IMR-90 (cell line): ENCODE data around the gene HORMAD2. TPM values are rescaled to one million over a fixed set of nuclear protein-coding genes. Genes with fewer than 3 reads are reported as not detected.

Experiments
- ATAC-seq: fragments of 200-7000 bp; cut with Tn5 transposase; 2 replicates; pipeline ENCODE4 v1.9.1; 2020; ENCODE audit warnings: low read depth, mild to moderate bottlenecking, moderate library complexity
- BruUV-seq: library from RNA; stranded (reverse); fragments of 400-500 nt; replicated peaks from 2 replicates; lab custom pipeline; 2021; lab: Mats Ljungman, UMichigan
- CTCF ChIA-PET: fragments of 300-600 bp; formaldehyde crosslinking; extraction: SDS; loops from one replicate; lab custom pipeline; 2021; ENCODE audit warnings: antibody characterized with exemption; lab: Yijun Ruan, JAX
- POLR2A ChIA-PET: fragments of 300-600 bp; sonication (Branson Sonifier 250); formaldehyde crosslinking; loops from one replicate; lab custom pipeline; 2022; ENCODE audit warnings: antibody characterized with exemption; ENCODE audit not compliant: unreplicated experiment; lab: Charles Lee
- DNase-seq: peaks from one replicate; pipeline ENCODE4 v3.0.0; 2013
- H2AFZ ChIP-seq: replicated peaks from 2 replicates; pipeline ENCODE3; 2013; ENCODE audit warnings: low read length, mild to moderate bottlenecking; ENCODE audit not compliant: poor library complexity
- H2AK5ac ChIP-seq: 2 replicates; pipeline ENCODE4 v1.6.1; 2013; ENCODE audit warnings: low read depth, low read length, inconsistent platforms
- H2AK9ac ChIP-seq: replicated peaks from 2 replicates; pipeline ENCODE3; 2013; ENCODE audit warnings: mild to moderate bottlenecking, low read depth, low read length, moderate library complexity; ENCODE audit not compliant: poor library complexity
- H2BK120ac ChIP-seq: 2 replicates; pipeline ENCODE4 v1.6.1; 2013; ENCODE audit warnings: low read depth, low read length, inconsistent platforms
- H2BK15ac ChIP-seq: 3 replicates; pipeline ENCODE4 v1.6.1; 2013; ENCODE audit warnings: low read depth, low read length, inconsistent platforms
- H2BK20ac ChIP-seq: 2 replicates; pipeline ENCODE4 v1.6.1; 2013; ENCODE audit warnings: low read depth, mild to moderate bottlenecking, inconsistent platforms, low read length, moderate library complexity
- H2BK5ac ChIP-seq: 2 replicates; pipeline ENCODE4 v1.6.1; 2013; ENCODE audit warnings: mild to moderate bottlenecking, low read depth, low read length, inconsistent platforms; ENCODE audit not compliant: poor library complexity, severe bottlenecking
- H3K14ac ChIP-seq: replicated peaks from 2 replicates; pipeline ENCODE4 v1.6.1; 2013; ENCODE audit warnings: low read depth, low read length, inconsistent platforms
- H3K18ac ChIP-seq: 2 replicates; pipeline ENCODE4 v1.6.1; 2013; ENCODE audit warnings: low read depth, low read length, control low read depth
- H3K23ac ChIP-seq: 2 replicates; pipeline ENCODE4 v1.6.1; 2013; ENCODE audit warnings: low read depth, low read length, inconsistent platforms
- H3K27ac ChIP-seq: 2 replicates; pipeline ENCODE4 v1.5.1; 2013; ENCODE audit warnings: mild to moderate bottlenecking, control low read depth, low read length; ENCODE audit not compliant: insufficient read depth
- H3K27me3 ChIP-seq: 2 replicates; pipeline ENCODE4 v1.6.1; 2013; ENCODE audit warnings: low read length; ENCODE audit not compliant: control insufficient read depth, insufficient read depth
- H3K36me3 ChIP-seq: 2 replicates; pipeline ENCODE4 v1.6.1; 2013; ENCODE audit warnings: low read length, mixed read lengths; ENCODE audit not compliant: control insufficient read depth, insufficient read depth
- H3K4ac ChIP-seq: 2 replicates; pipeline ENCODE4 v1.6.1; 2013; ENCODE audit warnings: low read depth, low read length, inconsistent platforms
- H3K4me1 ChIP-seq: 2 replicates; pipeline ENCODE4 v1.6.1; 2013; ENCODE audit warnings: low read length, mixed read lengths; ENCODE audit not compliant: control insufficient read depth, insufficient read depth
- H3K4me2 ChIP-seq: 2 replicates; pipeline ENCODE4 v1.6.1; 2013; ENCODE audit warnings: low read depth, mild to moderate bottlenecking, control low read depth, low read length, moderate library complexity
- H3K4me3 ChIP-seq: 2 replicates; pipeline ENCODE4 v1.5.1; 2013; ENCODE audit warnings: low read depth, mild to moderate bottlenecking, control low read depth, low read length, moderate library complexity; ENCODE audit not compliant: insufficient read depth
- H3K56ac ChIP-seq: 2 replicates; pipeline ENCODE4 v1.6.1; 2013; ENCODE audit warnings: low read length, inconsistent platforms; ENCODE audit not compliant: insufficient read depth; ENCODE audit errors: extremely low read depth
- H3K79me1 ChIP-seq, 2 experiments: 2 replicates each; pipeline ENCODE4 v1.6.1; 2013; ENCODE audit warnings: low read length in 2 of 2, inconsistent platforms in 1 of 2, low read depth in 1 of 2
- H3K9ac ChIP-seq: 2 replicates; pipeline ENCODE4 v1.6.1; 2013; ENCODE audit warnings: low read depth, low read length, control low read depth
- H3K9me1 ChIP-seq: 2 replicates; pipeline ENCODE4 v1.6.1; 2013; ENCODE audit warnings: low read length, inconsistent platforms; ENCODE audit not compliant: insufficient read depth
- H3K9me3 ChIP-seq: 2 replicates; pipeline ENCODE4 v1.6.1; 2013; ENCODE audit warnings: low read length; ENCODE audit not compliant: control insufficient read depth, insufficient read depth
- H4K20me1 ChIP-seq: 2 replicates; pipeline ENCODE4 v1.6.1; 2013; ENCODE audit warnings: low read length, inconsistent platforms; ENCODE audit not compliant: insufficient read depth
- H4K5ac ChIP-seq: 2 replicates; pipeline ENCODE4 v1.6.1; 2013; ENCODE audit warnings: mild to moderate bottlenecking, low read depth, low read length, control low read depth
- H4K8ac ChIP-seq, 2 experiments: 2 replicates each; pipeline ENCODE4 v1.6.1; 2013; ENCODE audit warnings: low read depth in 2 of 2, low read length in 2 of 2, control low read depth in 1 of 2, inconsistent platforms in 1 of 2
- H4K91ac ChIP-seq: 2 replicates; pipeline ENCODE4 v1.6.1; 2013; ENCODE audit warnings: low read depth, low read length, inconsistent platforms; ENCODE audit not compliant: insufficient read depth
- BHLHE40 ChIP-seq: fragments of 150-350 bp; IDR thresholded peaks from 2 replicates; pipeline ENCODE4 v1.6.1; 2016; ENCODE audit warnings: mild to moderate bottlenecking, low read depth, low read length
- CEBPB ChIP-seq: IDR thresholded peaks from 2 replicates; pipeline ENCODE4 v1.6.1; 2012; ENCODE audit warnings: low read depth, low read length, improper control_type of control experiment
- CHD1 ChIP-seq: IDR thresholded peaks from 2 replicates; pipeline ENCODE4 v1.6.1; 2012; ENCODE audit warnings: low read depth, low read length, improper control_type of control experiment
- CTCF ChIP-seq: conservative IDR thresholded peaks from 2 replicates; pipeline ENCODE4 v1.5.1; 2012; ENCODE audit warnings: mild to moderate bottlenecking, low read depth, low read length, improper control_type of control experiment
- FOS ChIP-seq: fragments of 150-350 bp; IDR thresholded peaks from 2 replicates; pipeline ENCODE4 v1.6.1; 2016; ENCODE audit warnings: low read depth, low read length
- MAFK ChIP-seq: IDR thresholded peaks from 2 replicates; pipeline ENCODE4 v1.6.1; 2012; ENCODE audit warnings: low read depth, low read length, improper control_type of control experiment
- MAZ ChIP-seq: IDR thresholded peaks from 2 replicates; pipeline ENCODE4 v1.6.1; 2012; ENCODE audit warnings: low read depth, mild to moderate bottlenecking, low read length, improper control_type of control experiment, moderate library complexity, borderline replicate concordance
- MXI1 ChIP-seq: IDR thresholded peaks from 2 replicates; pipeline ENCODE4 v1.6.1; 2012; ENCODE audit warnings: low read depth, mild to moderate bottlenecking, low read length, moderate library complexity, borderline replicate concordance
- NFE2L2 ChIP-seq: fragments of 150-350 bp; IDR thresholded peaks from 2 replicates; pipeline ENCODE4 v1.6.1; 2016; ENCODE audit warnings: low read depth, mild to moderate bottlenecking, low read length
- RAD21 ChIP-seq: IDR thresholded peaks from 2 replicates; pipeline ENCODE4 v1.6.1; 2012; ENCODE audit warnings: low read length, improper control_type of control experiment
- RCOR1 ChIP-seq: IDR thresholded peaks from 2 replicates; pipeline ENCODE4 v1.6.1; 2012; ENCODE audit warnings: mild to moderate bottlenecking, low read length, improper control_type of control experiment; ENCODE audit not compliant: insufficient replicate concordance
- RFX5 ChIP-seq: IDR thresholded peaks from 2 replicates; pipeline ENCODE4 v1.8.0; 2012; ENCODE audit warnings: low read depth, mild to moderate bottlenecking, low read length, moderate library complexity
- SMC3 ChIP-seq: fragments of 150-350 bp; IDR thresholded peaks from 2 replicates; pipeline ENCODE4 v1.6.1; 2016; ENCODE audit warnings: low read depth, mild to moderate bottlenecking, antibody characterized with exemption, low read length, moderate library complexity
- WGBS, 2 experiments: methylation state at CpG; one replicate each; pipeline versions ENCODE4 v1.1.5 to v1.1.7; 2013; ENCODE audit warnings: missing lambda C conversion rate in 2 of 2; ENCODE audit not compliant: insufficient read length in 1 of 2; ENCODE audit errors: extremely low coverage in 2 of 2; 5-methylcytosine and 5-hydroxymethylcytosine counted together
- dilution Hi-C: fragments of 300-500 bp; cut with HindIII; formaldehyde crosslinking; loops from one replicate; pipeline ENCODE4 v1.14.3; 2018; ENCODE audit warnings: low sequenced_read_pairs; ENCODE audit not compliant: unreplicated experiment
- in situ Hi-C: fragments of 300-500 bp; cut with MboI; formaldehyde crosslinking; loops from 3 replicates; pipeline ENCODE4 v1.14.3; 2019; ENCODE audit warnings: low sequenced_read_pairs, inconsistent platforms, mixed read lengths
- intact Hi-C: fragments of 100-400 bp; cut with micrococcal nuclease; formaldehyde crosslinking; loops from 2 replicates; pipeline ENCODE4 v1.10.0; 2022
- polyA plus RNA-seq, 3 experiments: library from polyadenylated mRNA; depleted of rRNA; stranded (reverse); fragments of >200 nt; gene quantifications; 2 replicates each; pipeline ENCODE4 v1.2.3, GENCODE V29; 2012; ENCODE audit warnings: low replicate concordance in 1 of 3
- total RNA-seq: library from RNA; depleted of rRNA; stranded (reverse); fragments of >200 nt; gene quantifications from 2 replicates; pipeline ENCODE4 v1.2.3, GENCODE V29; 2012
- TF ChIP-seq, protein P1 (sequence below): fragments of 150-350 bp; IDR thresholded peaks from 2 replicates; pipeline ENCODE4 v1.6.1; 2017; ENCODE audit warnings: mild to moderate bottlenecking, antibody characterized with exemption, low read length, low read depth
- TF ChIP-seq, protein P2 (sequence below): fragments of 150-350 bp; IDR thresholded peaks from 2 replicates; pipeline ENCODE4 v1.6.1; 2016; ENCODE audit warnings: low read depth, mild to moderate bottlenecking, low read length, moderate library complexity, borderline replicate concordance

The HORMAD2 gene
- total and polyA plus RNA-seq, 2 of the 4 experiments (the other 2 are of a cell fraction), result not detected

GRCh38 chr22:30031764-30032455 is 48.4 kb upstream of the HORMAD2 start:
- CTCF ChIA-PET, result no interaction called here
- Histone ChIP-seq H2BK120ac (no peak overlapping the region), H3K14ac (no peak overlapping the region), H2AK9ac (no peak overlapping the region), H4K8ac (no peak overlapping the region), H3K23ac (no peak overlapping the region), H2AK5ac (no peak overlapping the region), H2BK20ac (no peak overlapping the region), H3K9me1 (peaks cover 18% of the 10 kb centered on the region), H3K79me1 (peaks cover 0 to 4% of the 10 kb centered on the region in 2 experiments; a peak in 1 of 4 replicates), H3K9me3 (no peaks in the 10 kb centered on the region), H4K91ac (no peak overlapping the region), H4K20me1 (no peaks in the 10 kb centered on the region), H3K4ac (no peak overlapping the region), H2BK5ac (no peak overlapping the region), H3K27ac (no peak overlapping the region), H3K4me3 (no peak overlapping the region), H2AFZ (no peak overlapping the region), H3K4me2 (no peak overlapping the region), H3K56ac (no peak overlapping the region), H2BK15ac (no peak overlapping the region), H3K4me1 (peaks cover 2% of the 10 kb centered on the region; the same call in 1 of the 2 replicates), H3K36me3 (peaks cover 12% of the 10 kb centered on the region; the same call in 1 of the 2 replicates), H3K27me3 (no peaks in the 10 kb centered on the region), H3K9ac (no peak overlapping the region), H3K18ac (no peak overlapping the region), H4K5ac (no peak overlapping the region)
- WGBS, 2 experiments, result no CpG with 5 or more reads among the region's 2 CpGs
- dilution Hi-C loops, result loop anchor here (25.0 kb wide), 1 partner anchor 345 kb away; no protein-coding TSS in a partner anchor
- ATAC-seq, result no peak
- in situ Hi-C loops, result no loop called here
- no peak for DNase-seq
- no TSS peak for BruUV-seq
- intact Hi-C loops, result no loop called here
- POLR2A ChIA-PET, result interaction anchor here (0.5 kb wide), 1 partner anchor 225 kb away, joined by 4 read pairs; no protein-coding TSS in a partner anchor
- no peak for TF ChIP-seq CHD1
- TF ChIP-seq FOS, result no peak
- TF ChIP-seq, protein P1, sequence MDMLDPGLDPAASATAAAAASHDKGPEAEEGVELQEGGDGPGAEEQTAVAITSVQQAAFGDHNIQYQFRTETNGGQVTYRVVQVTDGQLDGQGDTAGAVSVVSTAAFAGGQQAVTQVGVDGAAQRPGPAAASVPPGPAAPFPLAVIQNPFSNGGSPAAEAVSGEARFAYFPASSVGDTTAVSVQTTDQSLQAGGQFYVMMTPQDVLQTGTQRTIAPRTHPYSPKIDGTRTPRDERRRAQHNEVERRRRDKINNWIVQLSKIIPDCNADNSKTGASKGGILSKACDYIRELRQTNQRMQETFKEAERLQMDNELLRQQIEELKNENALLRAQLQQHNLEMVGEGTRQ, result no peak
- no peak for TF ChIP-seq CEBPB
- no peak for TF ChIP-seq MAZ
- no peak for TF ChIP-seq RFX5
- no peak for TF ChIP-seq RCOR1
- TF ChIP-seq RAD21, result no peak
- TF ChIP-seq CTCF, result no peak
- no peak for TF ChIP-seq MXI1
- TF ChIP-seq, protein P2, sequence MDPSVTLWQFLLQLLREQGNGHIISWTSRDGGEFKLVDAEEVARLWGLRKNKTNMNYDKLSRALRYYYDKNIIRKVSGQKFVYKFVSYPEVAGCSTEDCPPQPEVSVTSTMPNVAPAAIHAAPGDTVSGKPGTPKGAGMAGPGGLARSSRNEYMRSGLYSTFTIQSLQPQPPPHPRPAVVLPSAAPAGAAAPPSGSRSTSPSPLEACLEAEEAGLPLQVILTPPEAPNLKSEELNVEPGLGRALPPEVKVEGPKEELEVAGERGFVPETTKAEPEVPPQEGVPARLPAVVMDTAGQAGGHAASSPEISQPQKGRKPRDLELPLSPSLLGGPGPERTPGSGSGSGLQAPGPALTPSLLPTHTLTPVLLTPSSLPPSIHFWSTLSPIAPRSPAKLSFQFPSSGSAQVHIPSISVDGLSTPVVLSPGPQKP, result no peak
- no peak for TF ChIP-seq SMC3
- TF ChIP-seq BHLHE40, result no peak
- TF ChIP-seq NFE2L2, result no peak
- TF ChIP-seq MAFK, result no peak
